ENCODE data around the gene MVB12B.
A peak's percentile ranks its signal among the peaks of the same experiment; 100 is the strongest.

MVB12B gene

DNA sequence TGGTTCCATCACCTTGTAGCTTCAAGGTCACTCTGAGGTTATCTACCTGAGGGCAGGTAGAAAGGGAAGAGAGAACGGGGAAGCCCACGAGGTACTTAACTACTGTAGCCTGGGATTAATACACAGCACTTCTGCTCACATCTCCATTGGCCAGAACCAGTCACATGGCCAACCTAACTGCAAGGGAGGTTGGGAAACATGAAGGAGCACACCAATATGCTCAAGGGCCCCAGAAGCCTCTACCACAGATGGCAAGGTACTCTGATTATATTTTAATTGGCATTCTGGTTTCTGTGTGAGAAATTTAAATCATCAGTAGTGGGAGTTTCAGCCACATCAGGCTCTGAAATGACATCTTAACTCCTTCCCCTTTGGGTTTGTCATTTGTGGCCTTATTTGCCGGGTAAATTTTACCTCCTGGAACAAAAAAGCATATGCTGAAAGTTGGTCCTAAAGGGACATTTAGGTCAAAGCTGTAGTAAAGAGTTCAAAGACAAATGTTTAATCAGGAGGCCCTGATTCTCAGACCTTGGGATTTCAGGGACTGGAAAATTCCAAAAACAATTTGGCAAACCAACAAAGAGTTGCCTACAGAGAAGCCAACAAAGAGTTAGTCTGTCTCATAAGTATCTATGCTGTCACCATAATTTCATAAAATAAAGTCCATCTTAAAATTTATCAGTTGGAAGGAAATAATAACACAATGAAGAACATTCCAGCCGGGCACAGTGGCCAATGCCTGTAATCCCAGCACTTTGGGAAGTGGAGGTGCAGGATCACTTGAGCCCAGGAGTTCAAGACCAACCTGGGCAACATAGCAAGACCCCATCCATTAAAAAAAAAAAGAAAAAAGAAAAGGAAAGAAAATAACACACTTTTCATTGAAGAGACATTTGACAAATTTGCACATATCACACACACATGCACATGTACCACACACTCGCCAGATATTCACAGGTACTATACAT lies 13.8 kb upstream of the MVB12B start:
- DNase-seq = no peak
- TF ChIP-seq GATA1 (IDR thresholded peaks at IDR 0.05; ENCODE audit: low read depth, low read length) (no peak), POLR2A (IDR thresholded peaks at IDR 0.05; ENCODE audit: low read length) (no peak)

DNA sequence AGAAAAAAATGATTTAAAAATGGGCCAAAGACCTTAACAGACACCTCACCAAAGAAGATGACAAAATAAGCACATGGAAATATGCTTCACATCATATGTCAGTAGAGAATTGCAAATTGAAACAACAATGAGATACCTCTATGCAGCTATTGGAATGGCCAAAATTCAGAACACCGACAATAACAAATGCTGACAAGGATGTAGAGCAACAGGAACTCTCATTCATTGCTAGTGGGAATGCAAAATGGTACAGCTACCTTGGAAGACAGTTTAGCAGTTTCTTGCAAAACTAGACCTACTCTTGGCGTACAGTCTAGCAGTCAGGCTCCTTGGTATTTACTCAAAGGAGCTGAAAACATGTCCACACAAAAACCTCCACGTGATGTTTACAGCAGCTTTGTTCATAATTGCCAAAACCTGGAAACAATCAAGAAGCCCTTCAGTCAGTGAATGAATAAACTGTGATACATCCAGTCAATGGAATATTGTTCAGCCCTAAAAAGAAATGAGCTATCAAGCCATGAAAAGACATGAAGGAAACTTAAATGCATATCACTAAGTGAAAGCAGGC lies 10.5 kb upstream of the MVB12B start:
- TF ChIP-seq GATA1 (IDR thresholded peaks at IDR 0.05; ENCODE audit: low read depth, low read length) = no peak
- TF ChIP-seq POLR2A (IDR thresholded peaks at IDR 0.05; ENCODE audit: low read length) = no peak
- DNase-seq = no peak

DNA sequence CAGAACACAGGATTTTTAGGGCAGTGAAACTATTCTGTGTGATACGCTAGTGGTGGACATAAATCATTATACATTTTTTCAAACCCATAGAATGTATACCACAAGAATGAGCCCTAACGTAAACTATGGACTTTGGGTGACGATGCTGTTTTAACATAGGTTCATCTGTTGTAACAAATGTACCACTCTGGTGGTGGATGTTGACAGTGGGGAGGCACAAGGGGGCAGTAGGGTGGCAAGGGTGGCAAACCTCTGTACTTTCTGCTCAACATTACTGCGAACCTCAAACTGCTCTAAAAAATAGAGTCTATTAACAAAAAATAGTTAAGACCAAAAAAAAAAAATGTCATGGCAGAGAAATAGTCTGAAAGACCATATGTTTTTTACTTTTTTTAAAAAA lies 9.1 kb upstream of the MVB12B start:
- no peak for TF ChIP-seq GATA1 (IDR thresholded peaks at IDR 0.05; ENCODE audit: low read depth, low read length)
- TF ChIP-seq POLR2A (IDR thresholded peaks at IDR 0.05; ENCODE audit: low read length) = no peak
- DNase-seq = no peak

DNA sequence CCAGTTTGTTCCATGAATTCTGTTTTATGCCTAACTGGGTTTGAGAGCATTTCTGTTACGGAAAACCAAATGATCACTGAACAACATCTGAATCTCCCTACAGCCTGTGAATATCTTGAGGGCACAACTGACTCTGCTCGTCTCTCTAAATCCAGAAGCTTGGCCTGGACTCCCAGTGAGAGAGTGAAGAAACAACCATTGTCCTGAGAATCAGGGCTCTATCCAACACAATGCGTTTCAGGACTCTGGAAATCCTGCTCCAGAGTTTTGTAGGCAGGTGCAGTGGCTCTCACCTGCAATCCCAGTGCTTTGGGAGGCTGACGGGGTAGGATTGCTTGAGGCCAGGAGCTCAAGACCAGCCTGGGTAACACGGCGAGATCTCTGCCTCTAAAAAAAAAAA lies 7.8 kb upstream of the MVB12B start:
- TF ChIP-seq POLR2A (IDR thresholded peaks at IDR 0.05; ENCODE audit: low read length) (no peak), GATA1 (IDR thresholded peaks at IDR 0.05; ENCODE audit: low read depth, low read length) (no peak)
- DNase-seq = no peak

DNA sequence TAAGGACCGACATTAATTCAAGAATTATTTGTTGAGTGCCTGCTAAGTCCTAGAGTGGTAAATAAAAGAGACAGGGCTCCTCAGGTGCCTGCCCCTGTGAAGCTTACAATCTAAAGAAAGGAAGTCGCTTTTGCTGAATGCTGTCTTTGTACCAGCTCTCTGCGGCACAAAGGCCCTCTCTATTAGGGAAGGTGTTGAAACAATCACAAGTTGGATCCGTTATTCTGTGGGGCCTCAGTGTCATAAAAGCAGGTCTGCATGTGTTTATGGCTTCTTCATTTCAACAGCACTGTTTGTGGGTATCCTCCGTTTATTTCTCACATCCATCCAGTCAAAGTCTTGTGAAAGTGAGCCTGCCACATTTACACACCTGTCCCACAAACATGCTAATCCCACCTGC lies 7.0 kb upstream of the MVB12B start:
- TF ChIP-seq GATA1 (IDR thresholded peaks at IDR 0.05; ENCODE audit: low read depth, low read length) = no peak
- TF ChIP-seq POLR2A (IDR thresholded peaks at IDR 0.05; ENCODE audit: low read length) = no peak
- DNase-seq = no peak

DNA sequence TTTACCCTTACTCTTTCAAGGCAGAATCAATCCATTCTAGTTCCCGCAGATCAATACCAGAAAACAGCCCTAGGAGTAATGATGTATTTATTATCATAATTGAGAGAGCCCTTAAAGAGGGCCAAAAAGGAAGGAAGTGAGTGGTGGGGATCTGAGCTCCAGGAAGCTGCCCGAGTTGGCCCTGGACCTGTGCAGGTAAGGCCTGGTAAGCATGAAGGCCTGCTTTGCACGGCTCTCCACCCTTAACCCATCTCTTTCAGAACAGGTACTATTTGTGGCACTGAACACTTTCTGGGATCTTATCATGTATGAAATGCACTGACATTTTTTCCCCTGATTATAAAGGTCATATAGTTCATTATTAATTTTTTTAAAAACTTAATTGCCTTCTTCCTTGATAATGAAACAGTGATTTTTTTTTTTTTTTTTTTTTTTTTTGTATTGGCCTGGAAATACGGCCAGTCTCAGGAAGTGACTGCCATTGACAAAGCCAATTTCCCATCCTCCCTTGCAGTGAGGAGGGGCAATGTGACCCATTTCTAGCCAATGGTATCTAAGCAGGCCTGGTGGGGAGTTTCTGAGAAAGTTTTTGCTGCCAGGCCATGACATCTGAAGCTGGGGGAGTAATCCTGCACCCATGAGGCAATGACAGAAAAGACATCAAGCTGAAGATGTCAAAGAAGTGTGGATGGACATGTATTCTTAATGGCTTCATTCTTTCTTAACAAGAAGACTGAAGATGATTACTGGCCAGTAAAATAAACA lies 6.3 kb upstream of the MVB12B start:
- no peak for TF ChIP-seq GATA1 (IDR thresholded peaks at IDR 0.05; ENCODE audit: low read depth, low read length)
- no peak for TF ChIP-seq POLR2A (IDR thresholded peaks at IDR 0.05; ENCODE audit: low read length)

DNA sequence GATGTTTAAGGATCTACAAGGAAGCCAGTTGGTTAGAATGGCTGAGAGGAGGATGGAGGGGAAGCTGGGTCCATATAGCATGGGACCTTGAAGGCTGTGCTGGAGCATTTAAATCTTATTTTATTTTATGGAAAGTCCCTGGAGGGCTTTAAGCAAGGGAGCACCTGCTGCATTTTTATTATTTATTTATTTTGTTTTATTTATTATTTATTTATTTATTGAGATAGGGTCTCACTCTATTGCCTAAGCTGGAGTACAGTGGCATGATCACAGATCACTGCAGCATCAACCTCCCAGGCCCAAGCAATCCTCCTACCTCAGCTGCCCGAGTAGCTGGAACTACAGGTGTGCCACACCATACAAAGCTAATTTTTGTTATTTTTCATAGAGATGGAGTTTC lies 4.9 kb upstream of the MVB12B start:
- no peak for DNase-seq
- TF ChIP-seq GATA1 (IDR thresholded peaks at IDR 0.05; ENCODE audit: low read depth, low read length) = no peak
- TF ChIP-seq POLR2A (IDR thresholded peaks at IDR 0.05; ENCODE audit: low read length) = no peak

More for the DNA sequence above, 6.3 kb upstream of the MVB12B start:
- DNase-seq = no peak

DNA sequence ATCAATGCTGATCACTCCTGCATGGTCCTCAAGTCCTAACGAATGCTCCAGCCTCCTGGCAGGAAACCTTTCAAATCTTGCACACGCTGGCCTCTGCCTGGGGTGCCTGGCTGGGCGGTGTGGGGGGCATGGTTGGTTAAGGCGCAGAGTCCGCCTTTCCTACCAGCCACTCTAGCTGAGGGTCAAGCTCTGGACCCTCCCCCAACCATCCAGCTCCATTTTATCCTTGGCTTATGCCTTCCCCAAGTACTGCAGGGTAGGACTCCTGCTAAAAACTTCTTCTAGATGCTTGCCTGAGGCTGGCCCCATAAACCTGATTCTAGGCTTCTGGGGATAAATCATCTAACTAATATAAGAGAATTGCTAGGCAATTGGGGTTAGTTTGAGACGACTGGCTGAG lies 808 bp upstream of the MVB12B start:
- DNase-seq = no peak
- TF ChIP-seq POLR2A (IDR thresholded peaks at IDR 0.05; ENCODE audit: low read length) (no peak), GATA1 (IDR thresholded peaks at IDR 0.05; ENCODE audit: low read depth, low read length) (no peak)

DNA sequence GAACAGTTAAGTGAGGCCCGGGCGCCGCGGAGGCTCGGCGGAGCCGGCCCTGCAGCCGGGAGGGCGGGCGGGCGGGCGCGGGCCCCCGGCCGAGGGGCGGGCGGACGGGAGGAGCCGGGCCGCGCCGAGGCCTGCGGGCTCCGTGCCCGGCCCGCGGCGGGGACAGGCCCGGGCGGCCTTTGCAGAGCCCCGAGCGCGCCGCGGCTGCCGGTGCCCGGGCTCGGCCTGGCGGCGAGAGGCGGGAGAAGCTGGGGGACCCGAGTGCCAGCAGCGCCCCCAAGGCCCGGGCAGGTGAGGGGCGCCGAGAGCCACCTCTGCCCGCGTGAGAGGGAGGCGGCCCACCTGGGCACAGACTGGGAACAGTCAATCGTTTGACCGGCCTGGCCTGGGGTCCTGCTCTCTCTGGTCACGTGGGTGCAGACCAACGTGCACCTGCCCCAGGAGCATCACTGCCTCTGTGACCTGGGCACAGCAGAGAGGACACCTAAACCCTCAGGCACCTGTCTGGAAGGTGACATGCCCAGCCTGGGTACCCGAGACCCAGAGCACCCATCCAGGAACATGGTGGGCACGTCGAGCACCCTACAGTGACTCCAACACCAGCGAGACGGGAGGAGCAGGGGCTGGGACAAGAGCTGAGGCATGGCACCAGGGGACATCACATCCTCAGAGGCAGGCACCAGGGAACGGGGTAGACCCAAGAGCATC lies 531 bp downstream of the MVB12B start:
- TF ChIP-seq POLR2A (IDR thresholded peaks at IDR 0.05; ENCODE audit: low read length) (no peak), GATA1 (IDR thresholded peaks at IDR 0.05; ENCODE audit: low read depth, low read length) (no peak)
- no peak for DNase-seq

DNA sequence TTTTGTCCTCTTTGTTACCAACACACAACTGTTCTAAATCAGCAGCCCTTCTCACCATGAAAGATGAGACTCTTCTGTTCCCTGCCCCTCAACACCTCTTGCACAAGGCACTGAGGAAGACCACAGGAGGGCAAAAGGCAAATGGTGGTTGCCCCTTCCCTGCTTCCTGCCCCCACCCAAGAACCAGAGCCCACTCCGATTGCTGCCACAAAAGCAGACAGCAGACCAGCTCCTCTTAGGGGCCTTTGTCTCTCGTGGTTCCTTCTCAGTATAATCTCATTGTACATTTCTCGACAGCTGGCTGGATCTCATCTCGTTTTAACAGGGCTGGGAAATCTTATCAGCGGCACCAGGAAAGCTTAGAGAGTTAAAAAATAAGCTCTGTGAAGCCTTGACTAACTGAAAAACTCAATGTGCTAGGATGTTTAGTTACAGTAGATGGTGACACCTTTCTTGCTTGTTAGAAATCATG lies 1.1 kb downstream of the MVB12B start:
- peak in 1 of 2 experiments; percentile 35 for DNase-seq
- TF ChIP-seq POLR2A (IDR thresholded peaks at IDR 0.05; ENCODE audit: low read length) (no peak), GATA1 (IDR thresholded peaks at IDR 0.05; ENCODE audit: low read depth, low read length) (no peak)

DNA sequence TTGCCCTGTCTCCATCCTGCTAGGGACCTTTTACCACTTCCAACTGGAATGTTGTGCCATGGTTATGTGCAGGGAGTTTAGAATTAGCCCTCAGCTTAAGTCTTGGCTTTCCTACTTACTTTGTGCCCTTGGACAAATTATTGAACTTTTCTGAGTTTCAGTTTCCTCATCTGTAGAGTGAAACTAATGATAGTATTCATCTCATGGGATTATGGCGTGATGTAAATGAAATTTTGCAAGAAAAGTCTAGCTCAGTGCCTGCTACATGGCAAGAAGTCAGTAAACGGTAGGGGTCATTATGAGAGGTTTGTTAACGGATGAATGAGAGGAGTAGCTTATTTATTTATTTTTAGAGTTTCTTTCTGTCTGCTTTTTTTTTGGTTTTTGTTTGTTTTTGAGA lies 1.8 kb downstream of the MVB12B start:
- TF ChIP-seq GATA1 (IDR thresholded peaks at IDR 0.05; ENCODE audit: low read depth, low read length) (no peak), POLR2A (IDR thresholded peaks at IDR 0.05; ENCODE audit: low read length) (no peak)
- DNase-seq = no peak

DNA sequence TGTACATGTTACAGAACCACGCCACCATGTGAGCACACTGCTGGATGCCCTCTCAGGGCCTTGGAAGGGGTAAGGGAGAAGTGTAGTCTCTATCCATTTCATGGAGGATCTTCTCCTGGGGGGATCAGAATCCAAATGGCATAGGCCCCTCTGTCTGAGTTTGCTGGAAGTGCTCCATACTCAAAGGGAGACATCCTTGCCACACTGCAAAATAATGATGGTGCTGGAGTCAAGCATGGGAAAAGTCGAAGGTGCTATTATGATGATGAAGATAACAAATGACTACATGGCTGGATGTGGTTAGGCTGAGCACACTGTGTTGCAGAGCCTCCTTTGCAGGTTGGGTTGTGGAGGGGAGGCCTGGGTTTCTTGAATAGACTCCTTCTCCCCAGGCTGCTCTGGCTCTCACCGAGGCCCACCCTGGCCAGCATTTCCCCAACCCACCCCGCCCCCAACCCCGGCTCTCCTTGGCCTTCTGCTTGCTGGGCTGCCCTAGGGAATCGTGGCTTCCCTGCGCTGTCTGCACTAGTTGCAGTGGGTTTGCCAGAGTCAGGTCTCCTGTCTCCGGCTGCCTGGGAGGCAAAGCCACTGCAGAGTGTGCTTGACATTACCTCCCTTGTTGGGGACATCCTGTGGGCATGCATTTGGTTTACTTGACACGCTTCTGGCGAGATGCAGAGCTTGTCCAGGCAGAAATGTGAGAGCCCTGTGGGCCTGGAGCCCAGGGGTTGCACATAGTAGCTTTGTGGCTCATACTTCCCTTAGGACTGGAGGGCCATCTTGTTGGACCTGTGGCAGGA lies 3.0 kb downstream of the MVB12B start:
- DNase-seq = no peak

DNA sequence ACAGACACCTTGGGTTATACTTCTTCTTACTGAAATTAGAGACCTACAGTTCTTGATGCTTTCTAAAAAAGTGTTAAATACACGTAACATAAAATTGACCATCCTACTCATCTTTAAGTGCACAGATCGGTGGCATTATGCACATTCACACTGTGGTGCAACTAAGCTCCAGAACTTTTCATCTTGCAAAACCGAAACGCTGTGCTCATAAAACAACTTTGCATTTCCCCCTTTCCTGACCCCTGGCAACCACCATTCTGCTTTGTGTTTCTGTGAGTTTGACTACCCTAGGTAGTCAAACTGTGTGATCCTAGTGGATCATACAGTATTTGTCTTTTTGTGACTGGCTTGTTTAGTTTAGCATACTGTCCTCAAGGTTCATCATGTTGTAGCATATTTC lies 3.9 kb downstream of the MVB12B start:
- no peak for TF ChIP-seq POLR2A (IDR thresholded peaks at IDR 0.05; ENCODE audit: low read length)
- TF ChIP-seq GATA1 (IDR thresholded peaks at IDR 0.05; ENCODE audit: low read depth, low read length) = no peak
- DNase-seq = no peak

More for the DNA sequence above, 3.0 kb downstream of the MVB12B start:
- TF ChIP-seq POLR2A (IDR thresholded peaks at IDR 0.05; ENCODE audit: low read length) = no peak
- no peak for TF ChIP-seq GATA1 (IDR thresholded peaks at IDR 0.05; ENCODE audit: low read depth, low read length)

All from erythroblast (primary cell).